Fibroblast of villous mesenchyme (primary cell): ENCODE data around the gene DYDC2. TPM values are rescaled to one million over a fixed set of nuclear protein-coding genes. Genes with fewer than 3 reads are reported as not detected.

Experiments
- DNase-seq: peaks from one replicate; pipeline ENCODE4 v3.0.0-alpha.2; 2010; ENCODE audit warnings: low read depth
- H3K4me3 ChIP-seq: 2 replicates; pipeline ENCODE4 v1.5.1; 2011; ENCODE audit warnings: low read depth, mild to moderate bottlenecking, low read length
- CTCF ChIP-seq: IDR thresholded peaks from 2 replicates; pipeline ENCODE4 v1.5.1; 2012; ENCODE audit warnings: low read depth, mild to moderate bottlenecking, low read length; ENCODE audit not compliant: insufficient read depth
- total RNA-seq: library from RNA; depleted of rRNA; stranded (reverse); fragments of >200 nt; gene quantifications from 2 replicates; pipeline ENCODE4 v1.2.3, GENCODE V29; 2012

Gene DYDC2
- total RNA-seq, 1 donor: not detected

- no peak overlapping the region for H3K4me3 ChIP-seq
- no peak for TF ChIP-seq CTCF
- no peak for DNase-seq
Measured at GRCh38 chr10:80405035-80405434, 48.5 kb downstream of the DYDC2 start.

- no peak overlapping the region for H3K4me3 ChIP-seq
- no peak for TF ChIP-seq CTCF
- peak; percentile 74 for DNase-seq
Measured at GRCh38 chr10:80405626-80406025, 49.0 kb downstream of the DYDC2 start.

GRCh38 chr10:80406204-80406603, 49.6 kb downstream of the DYDC2 start:
- H3K4me3 ChIP-seq: no peak overlapping the region
- no peak for TF ChIP-seq CTCF
- peak; percentile 61 for DNase-seq

- DNase-seq: no peak
- no peak for TF ChIP-seq CTCF
- H3K4me3 ChIP-seq: peak overlapping the region; percentile 77
Measured at GRCh38 chr10:80407812-80408241, 51.2 kb downstream of the DYDC2 start.

GRCh38 chr10:80408242-80409101, 51.9 kb downstream of the DYDC2 start, which contains the start of gene PRXL2A:
Gene PRXL2A, plus strand, starts transcription at chr10:80408551. Its CDS starts 11,917 bp downstream, at chr10:80420468.
- peak within 1 kb of the TSS; percentile 77 for H3K4me3 ChIP-seq
- peak; percentile 63 for DNase-seq
- no peak for TF ChIP-seq CTCF

GRCh38 chr10:80409121-80409520, 52.5 kb downstream of the DYDC2 start:
- no peak for DNase-seq
- H3K4me3 ChIP-seq: peak overlapping the region; percentile 77
- no peak for TF ChIP-seq CTCF
